GM18502 (cell line): Measurements from ENCODE around the gene SNTA1.
"Not testable (repeated sequence)": the region's sequence is repeated elsewhere in the genome, so short reads cannot be mapped to it uniquely, and the experiment has no call there.

Experiments used
- ATAC-seq: cut with Tn5 transposase; IDR thresholded peaks from one replicate; pipeline ENCODE4 v1.9.1; 2021; ENCODE audit warnings: mild to moderate bottlenecking; ENCODE audit not compliant: unreplicated experiment, poor library complexity

The SNTA1 gene

GRCh38 chr20:33466303-33466646, 22.7 kb upstream of the SNTA1 start:
- no peak for ATAC-seq

- ATAC-seq, result no peak
Observed at GRCh38 chr20:33465481-33466302, 22.1 kb upstream of the SNTA1 start.

- not testable (repeated sequence) for ATAC-seq
Observed at GRCh38 chr20:33464759-33465158, 21.2 kb upstream of the SNTA1 start.

GRCh38 chr20:33463332-33464101, 20.0 kb upstream of the SNTA1 start:
- ATAC-seq, result no peak

GRCh38 chr20:33460711-33461110, 17.1 kb upstream of the SNTA1 start:
- no peak for ATAC-seq

GRCh38 chr20:33459599-33459998, 16.0 kb upstream of the SNTA1 start:
- ATAC-seq, result no peak

GRCh38 chr20:33456916-33457642, 13.5 kb upstream of the SNTA1 start:
- ATAC-seq, result not testable (repeated sequence)

- no peak for ATAC-seq
Observed at GRCh38 chr20:33450867-33451266, 7.3 kb upstream of the SNTA1 start.

- ATAC-seq, result no peak
Observed at GRCh38 chr20:33445881-33446625, 2.5 kb upstream of the SNTA1 start.

GRCh38 chr20:33444797-33445560, 1.4 kb upstream of the SNTA1 start:
- ATAC-seq, result no peak

- peak; percentile 23 for ATAC-seq
Observed at GRCh38 chr20:33443006-33443511, 504 bp downstream of the SNTA1 start.

GRCh38 chr20:33442136-33443005, 1.2 kb downstream of the SNTA1 start:
- no peak for ATAC-seq

- ATAC-seq, result no peak
Observed at GRCh38 chr20:33441142-33441955, 2.2 kb downstream of the SNTA1 start.

- ATAC-seq, result not testable (repeated sequence)
Observed at GRCh38 chr20:33440562-33440961, 3.0 kb downstream of the SNTA1 start.

- no peak for ATAC-seq
Observed at GRCh38 chr20:33438481-33438880, 5.1 kb downstream of the SNTA1 start.

GRCh38 chr20:33437141-33437911, 6.2 kb downstream of the SNTA1 start:
- ATAC-seq, result no peak

- ATAC-seq, result no peak
Observed at GRCh38 chr20:33434434-33434833, 9.1 kb downstream of the SNTA1 start.
